Measurements from ENCODE around the gene VWA3A.

DNA sequence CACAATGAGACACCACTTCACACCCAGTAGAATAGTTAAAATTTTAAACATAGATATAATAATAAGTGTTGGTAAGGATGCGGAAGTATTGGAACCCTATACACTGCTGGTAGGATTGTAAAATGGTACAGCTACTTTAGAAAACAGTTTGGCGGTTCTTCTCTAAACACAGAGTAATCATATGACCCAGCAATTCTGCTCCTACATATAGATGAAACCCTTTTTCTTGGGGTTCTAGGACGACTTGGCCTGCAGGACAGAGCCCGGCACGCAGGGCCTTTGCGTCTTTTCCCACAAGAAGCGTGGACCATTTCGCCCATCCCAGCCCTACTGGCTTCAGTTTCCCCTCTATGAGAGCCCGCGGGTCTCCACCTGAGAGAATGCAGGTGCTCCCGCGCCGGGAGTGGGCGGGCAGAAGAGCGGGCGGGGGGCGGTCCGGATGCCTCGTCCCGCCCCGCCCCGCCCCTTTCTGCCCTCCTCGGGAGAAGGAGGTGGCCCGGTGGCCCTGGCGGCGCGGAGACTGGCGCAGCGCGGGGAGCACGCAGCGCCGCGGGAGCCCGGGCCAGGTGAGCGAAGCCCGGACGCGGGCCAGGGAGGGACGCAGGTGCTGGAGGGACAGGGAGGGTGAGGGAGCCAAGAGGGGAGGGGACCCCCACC, 69.8 kb downstream of the VWA3A start, which contains the start of gene SDR42E2:
- TF ChIP-seq, protein P1, sequence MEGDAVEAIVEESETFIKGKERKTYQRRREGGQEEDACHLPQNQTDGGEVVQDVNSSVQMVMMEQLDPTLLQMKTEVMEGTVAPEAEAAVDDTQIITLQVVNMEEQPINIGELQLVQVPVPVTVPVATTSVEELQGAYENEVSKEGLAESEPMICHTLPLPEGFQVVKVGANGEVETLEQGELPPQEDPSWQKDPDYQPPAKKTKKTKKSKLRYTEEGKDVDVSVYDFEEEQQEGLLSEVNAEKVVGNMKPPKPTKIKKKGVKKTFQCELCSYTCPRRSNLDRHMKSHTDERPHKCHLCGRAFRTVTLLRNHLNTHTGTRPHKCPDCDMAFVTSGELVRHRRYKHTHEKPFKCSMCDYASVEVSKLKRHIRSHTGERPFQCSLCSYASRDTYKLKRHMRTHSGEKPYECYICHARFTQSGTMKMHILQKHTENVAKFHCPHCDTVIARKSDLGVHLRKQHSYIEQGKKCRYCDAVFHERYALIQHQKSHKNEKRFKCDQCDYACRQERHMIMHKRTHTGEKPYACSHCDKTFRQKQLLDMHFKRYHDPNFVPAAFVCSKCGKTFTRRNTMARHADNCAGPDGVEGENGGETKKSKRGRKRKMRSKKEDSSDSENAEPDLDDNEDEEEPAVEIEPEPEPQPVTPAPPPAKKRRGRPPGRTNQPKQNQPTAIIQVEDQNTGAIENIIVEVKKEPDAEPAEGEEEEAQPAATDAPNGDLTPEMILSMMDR (IDR thresholded peaks at IDR 0.05), result no peak
- no peak for TF ChIP-seq POLR2A (IDR thresholded peaks at IDR 0.05)
